H9 (cell line): ENCODE measurements around the gene CDH22. TPM values are rescaled to one million over a fixed set of nuclear protein-coding genes. Genes with fewer than 3 reads are reported as not detected.

Experiments used
- DNase-seq: peaks from one replicate; pipeline ENCODE4 v3.0.0-alpha.2; 2017
- H2AFZ ChIP-seq: one replicate; pipeline ENCODE4 v1.6.1; 2013; ENCODE audit warnings: mild to moderate bottlenecking, low read length, control low read depth, moderate library complexity
- H2AK5ac ChIP-seq: 2 replicates; pipeline ENCODE4 v1.6.1; 2013; ENCODE audit warnings: low read length, control low read depth, mixed read lengths; ENCODE audit not compliant: insufficient read length
- H2BK120ac ChIP-seq: one replicate; pipeline ENCODE4 v1.6.1; 2013; ENCODE audit warnings: low read depth, mild to moderate bottlenecking, low read length, control low read depth, inconsistent platforms; ENCODE audit not compliant: poor library complexity, severe bottlenecking
- H2BK12ac ChIP-seq: 2 replicates; pipeline ENCODE4 v1.6.1; 2013; ENCODE audit warnings: low read length, control low read depth, mixed read lengths, low read depth; ENCODE audit not compliant: insufficient read length
- H2BK15ac ChIP-seq: 2 replicates; pipeline ENCODE4 v1.6.1; 2013; ENCODE audit warnings: low read depth, low read length, control low read depth
- H2BK20ac ChIP-seq: one replicate; pipeline ENCODE4 v1.6.1; 2013; ENCODE audit warnings: low read depth, mild to moderate bottlenecking, low read length, control low read depth, inconsistent platforms; ENCODE audit not compliant: poor library complexity, severe bottlenecking
- H2BK5ac ChIP-seq: 2 replicates; pipeline ENCODE4 v1.6.1; 2013; ENCODE audit warnings: low read length, control low read depth, mixed read lengths; ENCODE audit not compliant: insufficient read length
- H3K14ac ChIP-seq: 2 replicates; pipeline ENCODE4 v1.6.1; 2013; ENCODE audit warnings: low read length, control low read depth; ENCODE audit not compliant: insufficient read depth
- H3K18ac ChIP-seq: 2 replicates; pipeline ENCODE4 v1.6.1; 2013; ENCODE audit warnings: low read depth, mild to moderate bottlenecking, mixed read lengths, low read length, control low read depth; ENCODE audit not compliant: insufficient read length
- H3K23ac ChIP-seq: 2 replicates; pipeline ENCODE4 v1.6.1; 2013; ENCODE audit warnings: low read length, control low read depth, mixed read lengths, low read depth; ENCODE audit not compliant: insufficient read length
- H3K23me2 ChIP-seq: 2 replicates; pipeline ENCODE4 v1.6.1; 2013; ENCODE audit warnings: low read depth, mild to moderate bottlenecking, mixed read lengths, low read length, control low read depth; ENCODE audit not compliant: insufficient read length, poor library complexity, severe bottlenecking
- H3K27ac ChIP-seq: 2 replicates; pipeline ENCODE4 v1.5.1; 2013; ENCODE audit warnings: low read length, control low read depth, mixed read lengths, low read depth; ENCODE audit not compliant: insufficient read length
- H3K27me3 ChIP-seq: 2 replicates; pipeline ENCODE4 v1.6.1; 2013; ENCODE audit warnings: low read length, control low read depth, inconsistent platforms; ENCODE audit not compliant: insufficient read depth
- H3K4ac ChIP-seq: 2 replicates; pipeline ENCODE4 v1.6.1; 2013; ENCODE audit warnings: low read depth, mild to moderate bottlenecking, control low read depth, inconsistent platforms, low read length, moderate library complexity
- H3K4me1 ChIP-seq: 2 replicates; pipeline ENCODE4 v1.6.1; 2013; ENCODE audit warnings: low read length, control low read depth, inconsistent platforms; ENCODE audit not compliant: insufficient read depth
- H3K4me2 ChIP-seq: 2 replicates; pipeline ENCODE4 v1.6.1; 2013; ENCODE audit warnings: low read length, control low read depth, mixed read lengths; ENCODE audit not compliant: insufficient read length, insufficient read depth
- H3K56ac ChIP-seq: 2 replicates; pipeline ENCODE4 v1.6.1; 2013; ENCODE audit warnings: low read depth, mild to moderate bottlenecking, mixed read lengths, low read length, control low read depth; ENCODE audit not compliant: insufficient read length
- H3K79me1 ChIP-seq: 2 replicates; pipeline ENCODE4 v1.6.1; 2013; ENCODE audit warnings: low read depth, mild to moderate bottlenecking, moderate library complexity, low read length, control low read depth, inconsistent platforms; ENCODE audit not compliant: insufficient read depth, poor library complexity, severe bottlenecking
- H3K79me2 ChIP-seq: 2 replicates; pipeline ENCODE4 v1.6.1; 2013; ENCODE audit warnings: low read length, control low read depth, inconsistent platforms; ENCODE audit not compliant: insufficient read depth
- H3K9ac ChIP-seq: 2 replicates; pipeline ENCODE4 v1.6.1; 2013; ENCODE audit warnings: low read length, control low read depth, mixed read lengths; ENCODE audit not compliant: insufficient read length; ENCODE audit errors: extremely low read depth
- H3K9me3 ChIP-seq: one replicate; pipeline ENCODE4 v1.6.1; 2013; ENCODE audit warnings: low read depth, low read length, inconsistent platforms; ENCODE audit not compliant: control insufficient read depth
- H3T11ph ChIP-seq: one replicate; pipeline ENCODE4 v1.6.1; 2013; ENCODE audit warnings: mild to moderate bottlenecking, low read length, control low read depth, inconsistent platforms
- H4K20me1 ChIP-seq: one replicate; pipeline ENCODE4 v1.6.1; 2013; ENCODE audit not compliant: control insufficient read depth, insufficient read length, insufficient read depth
- H4K5ac ChIP-seq: 2 replicates; pipeline ENCODE4 v1.6.1; 2013; ENCODE audit warnings: low read depth, mild to moderate bottlenecking, mixed read lengths, low read length, control low read depth; ENCODE audit not compliant: insufficient read length
- H4K8ac ChIP-seq: replicated peaks from 2 replicates; pipeline ENCODE4 v1.6.1; 2013; ENCODE audit warnings: low read length, control low read depth, mixed read lengths, low read depth; ENCODE audit not compliant: insufficient read length
- H4K91ac ChIP-seq: 2 replicates; pipeline ENCODE4 v1.6.1; 2013; ENCODE audit warnings: low read depth, mild to moderate bottlenecking, moderate library complexity, mixed read lengths, low read length, control low read depth; ENCODE audit not compliant: insufficient read length
- H3K27ac Mint-ChIP-seq, 3 experiments: 2 replicates in 2 of 3; 3 replicates in 1 of 3; pipeline ENCODE4 v1.8.0; 2020 to 2021; ENCODE audit warnings: mixed read lengths in 3 of 3, mild to moderate bottlenecking in 1 of 3, moderate library complexity in 1 of 3
- H3K27me3 Mint-ChIP-seq: 2 replicates; pipeline ENCODE4 v1.8.0; 2021; ENCODE audit warnings: low read depth, mild to moderate bottlenecking, moderate library complexity, mixed read lengths
- H3K36me3 Mint-ChIP-seq, 3 experiments: 2 replicates in 2 of 3; 3 replicates in 1 of 3; pipeline ENCODE4 v1.8.0; 2020 to 2021; ENCODE audit warnings: low read depth in 3 of 3, mixed read lengths in 3 of 3; ENCODE audit not compliant: insufficient read depth in 1 of 3
- H3K4me1 Mint-ChIP-seq, 2 experiments: 2 replicates each; pipeline ENCODE4 v1.8.0; 2020; ENCODE audit warnings: mixed read lengths in 2 of 2
- H3K4me3 Mint-ChIP-seq, 2 experiments: 2 replicates in 1 of 2; 3 replicates in 1 of 2; pipeline ENCODE4 v1.8.0; 2020 to 2021; ENCODE audit warnings: mild to moderate bottlenecking in 2 of 2, mixed read lengths in 2 of 2, moderate library complexity in 1 of 2
- H3K9me3 Mint-ChIP-seq, 2 experiments: 2 replicates in 1 of 2; 3 replicates in 1 of 2; pipeline ENCODE4 v1.8.0; 2020; ENCODE audit warnings: mild to moderate bottlenecking in 2 of 2, mixed read lengths in 2 of 2, moderate library complexity in 1 of 2
- CTCF ChIP-seq: fragments of 200-600 bp; sonication (generic); conservative IDR thresholded peaks from 3 replicates; pipeline ENCODE4 v1.8.0; 2021; ENCODE audit warnings: antibody characterized with exemption, mild to moderate bottlenecking
- WGBS: extraction: QIAGEN DNeasy Blood & Tissue Kit; methylation state at CpG from one replicate; pipeline ENCODE4 v1.1.7; 2013; ENCODE audit warnings: missing lambda C conversion rate, low lambda C conversion rate, mixed read lengths; ENCODE audit not compliant: insufficient read length; ENCODE audit errors: extremely low coverage; 5-methylcytosine and 5-hydroxymethylcytosine counted together
- total RNA-seq: library from RNA; stranded (reverse); gene quantifications from 2 replicates; pipeline ENCODE4 v1.2.1, GENCODE V29; 2021

Gene CDH22
- total RNA-seq, 1 experiment from 2014 or later, result not detected

- Histone ChIP-seq H2BK12ac (no peak overlapping the region), H2AFZ (no peak overlapping the region), H2BK15ac (no peak overlapping the region), H4K5ac (no peak overlapping the region), H2BK120ac (no peak overlapping the region), H3K79me1 (no peaks in the 10 kb centered on the region), H3K4ac (no peak overlapping the region), H3K27ac (no peak overlapping the region), H3K79me2 (no peaks in the 10 kb centered on the region), H4K8ac (no peak overlapping the region), H2BK5ac (no peak overlapping the region), H3T11ph (no peak overlapping the region), H4K91ac (no peak overlapping the region), H3K4me2 (no peak overlapping the region), H2AK5ac (no peak overlapping the region), H2BK20ac (no peak overlapping the region), H3K14ac (no peak overlapping the region), H4K20me1 (no peaks in the 10 kb centered on the region), H3K18ac (no peak overlapping the region), H3K23ac (no peak overlapping the region), H3K27me3 (no peaks in the 10 kb centered on the region), H3K23me2 (no peaks in the 10 kb centered on the region), H3K9me3 (no peaks in the 10 kb centered on the region), H3K56ac (no peak overlapping the region), H3K4me1 (no peaks in the 10 kb centered on the region), H3K9ac (no peak overlapping the region)
- Mint-ChIP-seq H3K9me3 (no peaks in the 10 kb centered on the region; a peak in 1 of 5 replicates), H3K27ac (no peak overlapping the region), H3K27me3 (peaks cover 39% of the 10 kb centered on the region), H3K36me3 (no peaks in the 10 kb centered on the region), H3K4me3 (no peak overlapping the region), H3K4me1 (peaks cover 15 to 26% of the 10 kb centered on the region in 2 experiments)
- TF ChIP-seq CTCF, result no peak
- WGBS, result no CpG with 5 or more reads among the region's 5 CpGs
- DNase-seq, result no peak
Measured at GRCh38 chr20:46230106-46230491, 78.2 kb downstream of the CDH22 start.
